ENCODE data around the gene CRIM1.
A peak's percentile ranks its signal among the peaks of the same experiment; 100 is the strongest.

The CRIM1 gene

GRCh38 chr2:36425608-36426355 is 70.2 kb downstream of the CRIM1 start:
- DNase-seq (ENCODE audit: low read depth) = no peak

DNA sequence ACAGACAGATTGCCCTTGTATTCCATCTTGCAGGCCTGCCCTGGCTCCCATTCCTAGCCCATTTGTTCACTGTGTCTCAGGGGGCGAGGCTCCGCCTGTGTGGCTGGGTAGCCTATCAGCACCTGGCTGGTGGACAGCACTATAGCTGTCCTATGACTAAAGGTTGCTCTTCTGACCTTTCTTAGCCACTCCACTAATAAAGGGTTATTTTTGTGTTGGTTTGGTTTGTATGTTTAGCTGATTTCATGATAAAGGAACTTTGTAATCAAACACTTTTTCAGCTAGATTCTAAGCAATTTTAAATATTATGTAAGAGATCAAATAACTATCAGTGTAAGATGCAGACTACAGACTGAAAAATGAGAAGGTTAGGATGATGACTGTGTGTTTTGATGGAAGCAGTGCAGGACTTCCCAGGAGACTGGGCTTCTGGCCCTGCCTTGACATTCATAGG is 72.2 kb downstream of the CRIM1 start:
- DNase-seq (ENCODE audit: low read depth) = no peak

DNA sequence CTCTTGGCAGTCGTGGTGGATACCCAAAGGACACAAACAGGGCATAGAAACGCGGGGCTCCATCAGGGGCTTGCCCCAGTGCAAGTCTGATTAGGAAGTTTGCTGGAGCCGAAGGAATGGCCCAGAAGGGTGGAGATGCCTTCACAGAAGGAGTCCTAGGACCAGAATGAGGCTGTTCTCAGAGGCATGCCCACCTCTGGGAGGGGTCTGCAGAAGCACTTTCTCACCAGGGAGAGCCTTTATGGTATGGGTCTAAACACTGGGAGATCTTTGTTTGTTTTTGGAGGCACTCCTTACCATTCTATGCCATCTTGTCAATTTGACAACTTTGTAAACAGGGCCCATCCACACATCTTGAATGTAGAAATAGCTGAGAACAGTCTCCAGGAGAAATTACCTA is 75.0 kb downstream of the CRIM1 start:
- no peak for DNase-seq (ENCODE audit: low read depth)

GRCh38 chr2:36432479-36432878 is 76.9 kb downstream of the CRIM1 start:
- DNase-seq (ENCODE audit: low read depth) = no peak

DNA sequence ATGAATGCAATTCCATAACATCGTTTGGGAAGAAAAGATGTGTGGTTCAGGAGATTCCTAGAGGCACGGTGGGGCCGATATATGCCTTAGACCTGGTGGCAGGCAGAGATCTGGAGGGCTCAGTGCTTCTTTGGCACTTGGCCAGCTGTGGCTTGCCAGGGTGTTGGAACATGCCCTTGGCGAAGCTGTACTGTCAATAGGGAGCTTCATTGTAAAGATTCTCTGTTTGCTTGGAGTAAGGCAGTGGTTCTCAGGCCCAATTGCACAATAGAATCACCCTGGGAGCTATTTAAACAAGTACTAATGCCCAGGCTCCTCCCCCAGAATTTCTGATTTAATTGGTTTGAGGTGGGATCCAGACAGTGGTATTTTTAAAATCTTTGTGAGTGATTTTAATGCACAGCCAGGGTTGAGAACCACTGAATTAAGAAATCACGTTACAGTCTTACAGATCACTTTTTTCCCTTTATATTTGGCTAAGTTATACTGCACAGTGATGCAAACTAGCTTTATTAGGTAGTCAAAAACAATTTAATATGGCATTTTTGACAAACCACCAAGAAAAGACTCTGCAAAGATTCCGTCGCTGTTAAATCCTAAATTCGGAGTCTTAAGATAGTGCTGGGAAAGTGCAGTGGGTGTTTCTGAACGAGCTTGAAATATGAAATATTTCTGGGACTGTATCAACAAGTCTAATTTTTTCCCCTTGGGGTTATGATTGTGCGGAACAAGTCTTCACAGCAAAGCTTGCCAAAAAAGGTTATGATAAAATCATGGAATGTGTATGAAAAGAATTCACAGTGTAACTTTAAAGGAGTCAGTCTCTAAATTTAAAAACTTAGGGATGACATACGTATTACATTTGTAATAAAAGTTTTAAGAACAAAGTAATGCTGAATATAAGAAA is 78.0 kb downstream of the CRIM1 start:
- peak; percentile 82 for DNase-seq (ENCODE audit: low read depth)

GRCh38 chr2:36438449-36438977 is 82.9 kb downstream of the CRIM1 start:
- peak; percentile 98 for DNase-seq (ENCODE audit: low read depth)

DNA sequence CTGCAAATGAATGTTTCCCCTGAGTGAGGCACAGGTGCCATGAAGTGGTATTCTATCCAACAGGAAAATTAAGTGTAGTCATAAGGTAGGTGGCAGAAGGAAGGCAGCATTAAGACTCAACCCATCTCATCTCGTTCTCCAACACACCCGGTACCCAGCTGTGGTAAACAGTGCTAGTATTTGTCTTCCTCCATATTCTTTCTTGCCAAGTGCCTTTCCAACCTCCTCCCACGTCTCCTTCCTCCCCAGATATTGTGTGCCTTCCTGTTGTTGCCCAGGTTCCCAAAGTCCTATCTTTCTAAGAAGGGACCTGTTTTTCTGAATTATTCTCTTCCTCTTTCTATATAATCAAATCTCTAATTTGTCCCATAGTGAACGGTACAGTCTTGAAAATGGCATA is 83.5 kb downstream of the CRIM1 start:
- no peak for DNase-seq (ENCODE audit: low read depth)

GRCh38 chr2:36441065-36441625 is 85.6 kb downstream of the CRIM1 start:
- no peak for DNase-seq (ENCODE audit: low read depth)

GRCh38 chr2:36441816-36442215 is 86.2 kb downstream of the CRIM1 start:
- DNase-seq (ENCODE audit: low read depth) = peak; percentile 54

DNA sequence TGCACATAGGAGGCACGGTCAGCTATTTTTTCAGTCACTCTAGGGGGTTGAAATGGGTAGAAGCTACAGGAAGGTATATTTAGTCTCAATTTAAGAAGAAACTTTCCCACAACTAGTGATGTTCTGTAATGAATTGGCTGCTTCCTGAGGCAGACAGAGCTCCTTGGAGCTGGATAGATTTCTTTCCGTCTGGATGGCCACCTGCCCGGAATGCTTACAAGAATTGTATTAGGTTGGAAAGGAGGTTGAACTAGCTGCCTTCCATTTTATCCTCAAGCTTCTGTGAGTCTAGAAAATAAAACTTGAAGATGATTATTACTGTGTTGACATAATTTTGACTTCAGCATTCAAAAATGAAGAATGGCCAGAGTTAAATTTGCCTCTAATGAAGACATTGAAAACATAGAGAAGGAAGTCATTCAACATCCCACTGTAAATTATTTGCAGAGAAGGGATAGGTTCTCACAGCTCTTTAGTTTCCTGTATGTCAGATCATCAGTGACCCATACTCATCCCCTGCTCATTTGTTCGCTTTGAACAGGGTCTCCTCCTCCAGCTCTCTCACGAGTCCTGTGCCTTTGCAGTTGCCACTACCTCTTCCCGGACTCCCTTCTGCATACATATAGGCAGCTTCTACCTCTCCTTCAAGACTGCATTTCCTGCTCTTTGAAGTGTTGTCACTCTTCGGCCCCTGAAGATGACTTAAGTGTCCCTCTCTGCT is 88.8 kb downstream of the CRIM1 start:
- DNase-seq (ENCODE audit: low read depth) = no peak

DNA sequence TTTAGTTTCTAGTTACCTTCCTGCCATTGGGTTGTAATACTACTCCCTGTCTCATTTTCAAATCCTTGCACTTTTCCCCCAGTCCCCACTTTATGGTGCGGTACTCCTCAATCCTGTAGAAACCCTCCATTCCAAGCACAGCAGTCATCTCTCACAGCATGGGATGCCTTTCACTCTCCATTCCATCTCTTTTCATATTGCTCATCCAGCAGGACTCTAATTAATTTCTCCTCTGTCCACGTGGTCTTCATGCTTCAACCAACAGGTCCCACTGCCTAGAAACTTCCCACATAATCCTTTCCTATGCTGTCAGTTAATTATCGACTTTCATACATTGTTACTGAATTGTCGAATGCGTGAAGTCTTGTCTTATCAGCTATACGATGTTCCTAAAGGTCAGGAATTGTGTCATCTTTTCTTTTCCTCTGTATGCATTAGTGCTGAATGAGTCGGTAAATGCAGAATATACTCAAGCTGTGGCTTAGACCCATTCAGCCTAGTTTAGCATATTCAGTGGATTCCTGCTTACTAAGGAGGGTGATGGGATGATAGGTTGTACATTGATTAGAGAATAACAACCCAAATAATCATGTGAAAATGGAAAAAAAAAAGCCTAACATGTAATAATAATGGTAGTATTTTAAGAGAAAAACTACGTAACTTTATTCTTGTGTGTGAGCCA is 89.7 kb downstream of the CRIM1 start:
- DNase-seq (ENCODE audit: low read depth) = no peak

DNA sequence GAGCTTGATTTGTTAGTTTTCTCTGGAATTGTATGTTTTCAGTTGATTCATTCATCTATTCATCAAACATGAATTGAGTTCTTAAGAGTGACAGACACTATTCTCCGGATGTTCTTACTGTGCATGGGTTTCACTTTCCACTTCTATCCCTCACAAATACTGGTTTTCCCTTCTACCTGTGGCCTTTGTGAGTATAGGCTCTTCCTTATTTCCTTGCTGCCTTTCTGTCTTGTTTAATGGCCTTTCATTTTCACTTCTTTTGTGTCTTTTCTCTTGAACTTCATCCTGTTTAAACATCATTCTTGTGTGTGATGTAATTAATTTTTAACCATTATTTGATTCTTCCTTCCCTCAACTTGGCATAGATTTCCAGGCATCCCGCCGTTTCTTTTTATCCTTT is 90.7 kb downstream of the CRIM1 start:
- DNase-seq (ENCODE audit: low read depth) = no peak

- no peak for DNase-seq (ENCODE audit: low read depth)
These were observed 93.6 kb downstream of the CRIM1 start for GRCh38 chr2:36449213-36449612.

DNA sequence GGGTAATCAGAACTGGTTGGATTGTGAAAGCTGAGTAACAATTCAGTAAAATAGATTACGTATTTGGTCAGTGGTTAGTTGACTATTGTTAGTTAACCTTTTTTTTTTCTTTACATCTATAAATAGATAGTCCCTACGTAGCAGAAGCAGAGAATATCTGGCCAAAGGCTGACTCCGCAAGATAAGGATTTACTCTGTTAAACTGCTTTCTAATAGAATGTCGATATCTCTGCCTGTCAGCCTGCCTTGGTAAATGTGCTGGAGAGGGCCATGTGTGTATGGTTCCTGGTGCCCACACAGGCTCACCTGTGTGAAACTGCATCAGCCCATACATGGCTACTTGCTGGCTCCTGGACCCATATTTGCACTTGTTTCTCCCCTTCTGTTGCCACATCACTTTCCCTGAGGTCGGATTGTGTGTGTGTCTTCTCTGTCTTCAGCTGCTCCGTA is 94.4 kb downstream of the CRIM1 start:
- peak; percentile 29 for DNase-seq (ENCODE audit: low read depth)

- peak; percentile 88 for DNase-seq (ENCODE audit: low read depth)
These were observed 95.1 kb downstream of the CRIM1 start for GRCh38 chr2:36450466-36451196.

- peak; percentile 94 for DNase-seq (ENCODE audit: low read depth)
These were observed 95.9 kb downstream of the CRIM1 start for GRCh38 chr2:36451512-36451911.

GRCh38 chr2:36452260-36452659 is 96.7 kb downstream of the CRIM1 start:
- DNase-seq (ENCODE audit: low read depth) = no peak

DNA sequence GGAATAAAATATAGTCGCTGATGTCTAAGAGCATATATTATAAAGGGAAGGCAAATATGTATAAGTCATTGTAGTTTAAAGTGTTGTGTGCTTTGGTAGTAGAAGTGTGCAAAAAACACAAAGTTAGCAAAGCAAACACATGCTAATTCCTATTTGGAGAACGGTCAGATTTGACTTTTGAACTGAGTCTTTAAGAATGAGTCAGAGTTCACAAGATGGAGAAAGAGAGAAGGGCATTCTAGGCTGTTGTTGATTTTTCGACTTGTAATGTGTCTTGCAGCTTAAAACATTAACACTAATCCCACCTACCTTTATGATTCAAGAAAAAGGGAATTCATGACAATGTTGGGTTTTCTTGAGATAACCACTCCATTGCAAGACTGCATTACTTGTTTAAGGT is 98.1 kb downstream of the CRIM1 start:
- DNase-seq (ENCODE audit: low read depth) = peak; percentile 61

- DNase-seq (ENCODE audit: low read depth) = no peak
These were observed 99.4 kb downstream of the CRIM1 start for GRCh38 chr2:36455011-36455410.

GRCh38 chr2:36455788-36456187 is 100.2 kb downstream of the CRIM1 start:
- peak; percentile 37 for DNase-seq (ENCODE audit: low read depth)

Data from amniotic epithelial cell (primary cell).